Activated naive CD8-positive, alpha-beta T cell treated with anti-CD3 and anti-CD28 coated beads, Interleukin-2, amount 10 ng/mL, durations not matched to agents 7 days and 5 days (primary cell): Measurements from ENCODE around the gene IQSEC3. TPM values are rescaled to one million over a fixed set of nuclear protein-coding genes. Genes with fewer than 3 reads are reported as not detected.
"Not testable (repeated sequence)": the region's sequence is repeated elsewhere in the genome, so short reads cannot be mapped to it uniquely, and the experiment has no call there.

Experiments
- ATAC-seq: fragments of 150-1000 bp; cut with Tn5 transposase; one replicate; pipeline ENCODE4 v1.10.0; 2021; ENCODE audit warnings: low read depth, moderate library complexity
- POLR2A ChIA-PET: fragments of 350-600 bp; sonication (Branson Sonifier 250); formaldehyde crosslinking; loops from one replicate; lab custom pipeline; 2021; ENCODE audit warnings: antibody characterized with exemption; lab: Charles Lee
- DNase-seq: peaks from one replicate; pipeline ENCODE4 v3.0.0; 2021
- H3K27ac Mint-ChIP-seq: one replicate; pipeline ENCODE4 v1.8.0; 2022; ENCODE audit warnings: mild to moderate bottlenecking, mixed read lengths
- H3K27me3 Mint-ChIP-seq: one replicate; pipeline ENCODE4 v1.8.0; 2022; ENCODE audit warnings: mild to moderate bottlenecking, moderate library complexity, mixed read lengths
- H3K36me3 Mint-ChIP-seq: one replicate; pipeline ENCODE4 v1.8.0; 2021; ENCODE audit warnings: mild to moderate bottlenecking, mixed read lengths
- H3K4me1 Mint-ChIP-seq: one replicate; pipeline ENCODE4 v1.8.0; 2021; ENCODE audit warnings: mixed read lengths
- H3K4me3 Mint-ChIP-seq: one replicate; pipeline ENCODE4 v1.8.0; 2022; ENCODE audit warnings: mild to moderate bottlenecking, moderate library complexity, mixed read lengths
- H3K9me3 Mint-ChIP-seq: one replicate; pipeline ENCODE4 v1.8.0; 2021; ENCODE audit warnings: mixed read lengths
- total RNA-seq, 2 experiments: library from RNA; stranded (reverse); gene quantifications; one replicate each; pipeline ENCODE4 v1.2.3, GENCODE V29; 2021

Gene IQSEC3
- total RNA-seq, 2 experiments from 2014 or later: 7.3 to 8.0 TPM

- DNase-seq, H3K36me3 Mint-ChIP-seq, H3K4me3 Mint-ChIP-seq, POLR2A ChIA-PET, H3K27ac Mint-ChIP-seq, H3K9me3 Mint-ChIP-seq, H3K4me1 Mint-ChIP-seq, H3K27me3 Mint-ChIP-seq, ATAC-seq: not testable (repeated sequence)
Observed at GRCh38 chr12:133616-134232, 67.2 kb downstream of the IQSEC3 start.

- POLR2A ChIA-PET: no interaction called here
- H3K9me3 Mint-ChIP-seq: no peaks in the 10 kb centered on the region
- no peak overlapping the region for H3K4me3 Mint-ChIP-seq
- peaks cover 9% of the 10 kb centered on the region for H3K4me1 Mint-ChIP-seq
- DNase-seq (no peak), ATAC-seq (no peak)
- peaks cover 9% of the 10 kb centered on the region for H3K27me3 Mint-ChIP-seq
- H3K36me3 Mint-ChIP-seq: peaks cover 2% of the 10 kb centered on the region
- H3K27ac Mint-ChIP-seq: no peak overlapping the region
Observed at GRCh38 chr12:135138-135537, 68.6 kb downstream of the IQSEC3 start.

DNA sequence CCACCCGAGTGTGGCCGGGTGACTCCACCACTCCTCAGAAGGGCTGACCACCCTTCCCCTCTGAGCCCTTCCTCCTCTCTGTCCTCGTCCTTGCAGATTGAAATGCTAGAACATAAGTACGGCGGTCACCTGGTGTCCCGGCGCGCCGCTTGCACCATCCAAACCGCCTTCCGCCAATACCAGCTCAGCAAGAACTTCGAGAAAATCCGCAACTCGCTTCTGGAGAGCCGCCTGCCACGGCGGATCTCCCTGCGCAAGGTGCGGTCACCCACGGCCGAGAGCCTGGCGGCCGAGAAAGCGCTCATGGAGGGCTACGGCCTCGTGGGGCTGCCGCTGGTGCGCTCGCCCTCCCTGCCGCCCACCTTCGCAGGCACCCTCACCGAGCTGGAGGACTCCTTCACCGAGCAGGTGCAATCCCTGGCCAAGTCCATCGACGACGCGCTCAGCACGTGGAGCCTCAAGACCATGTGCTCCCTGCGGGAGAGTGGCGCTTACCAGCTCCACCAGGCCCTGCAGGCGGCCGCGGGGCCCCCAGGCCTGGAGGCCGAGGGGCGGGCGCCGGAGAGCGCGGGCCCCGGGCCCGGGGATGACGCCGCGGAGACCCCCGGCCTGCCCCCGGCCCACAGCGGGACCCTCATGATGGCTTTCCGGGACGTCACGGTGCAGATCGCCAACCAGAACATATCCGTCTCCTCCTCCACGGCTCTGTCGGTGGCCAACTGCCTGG, 71.8 kb downstream of the IQSEC3 start:
- peaks cover 10% of the 10 kb centered on the region for H3K27me3 Mint-ChIP-seq
- DNase-seq (no peak), ATAC-seq (no peak)
- peaks cover 2% of the 10 kb centered on the region for H3K36me3 Mint-ChIP-seq
- POLR2A ChIA-PET: no interaction called here
- peak overlapping the region; percentile 68 for H3K27ac Mint-ChIP-seq
- peaks cover 15% of the 10 kb centered on the region for H3K4me1 Mint-ChIP-seq
- no peaks in the 10 kb centered on the region for H3K9me3 Mint-ChIP-seq
- peak overlapping the region; percentile 82 for H3K4me3 Mint-ChIP-seq

DNA sequence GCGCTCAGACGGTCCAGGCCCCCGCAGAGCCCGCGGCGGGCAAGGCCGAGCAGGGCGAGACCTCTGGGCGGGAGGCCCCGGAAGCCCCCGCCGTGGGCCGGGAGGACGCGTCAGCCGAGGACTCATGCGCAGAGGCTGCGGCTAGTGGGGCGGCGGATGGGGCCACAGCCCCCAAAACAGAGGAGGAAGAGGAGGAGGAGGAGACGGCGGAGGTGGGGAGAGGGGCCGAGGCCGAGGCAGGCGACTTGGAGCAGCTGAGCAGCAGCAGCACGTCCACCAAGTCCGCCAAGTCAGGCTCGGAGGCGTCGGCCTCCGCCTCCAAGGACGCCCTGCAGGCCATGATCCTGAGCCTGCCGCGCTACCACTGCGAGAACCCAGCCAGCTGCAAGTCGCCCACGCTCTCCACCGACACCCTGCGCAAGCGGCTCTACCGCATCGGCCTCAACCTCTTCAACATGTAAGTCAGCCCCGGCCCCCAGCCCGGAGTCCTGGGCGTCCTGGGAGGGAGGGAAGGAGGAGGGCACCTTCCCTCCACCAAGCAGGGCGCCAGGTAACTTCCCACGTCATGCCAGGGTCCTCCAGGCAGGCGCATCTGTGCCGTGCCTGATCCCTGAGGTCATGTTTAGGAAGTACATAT, 72.4 kb downstream of the IQSEC3 start:
- DNase-seq: peak; percentile 55
- peaks cover 10% of the 10 kb centered on the region for H3K27me3 Mint-ChIP-seq
- H3K27ac Mint-ChIP-seq: peak overlapping the region; percentile 75

GRCh38 chr12:139585-139984, 73.0 kb downstream of the IQSEC3 start:
- peak overlapping the region; percentile 82 for H3K4me3 Mint-ChIP-seq
- peaks cover 2% of the 10 kb centered on the region for H3K36me3 Mint-ChIP-seq
- POLR2A ChIA-PET: no interaction called here
- H3K27ac Mint-ChIP-seq: peak overlapping the region; percentile 75
- ATAC-seq (no peak), DNase-seq (no peak)
- no peaks in the 10 kb centered on the region for H3K9me3 Mint-ChIP-seq
- peaks cover 18% of the 10 kb centered on the region for H3K4me1 Mint-ChIP-seq
- peaks cover 10% of the 10 kb centered on the region for H3K27me3 Mint-ChIP-seq

More for the DNA sequence above, 72.4 kb downstream of the IQSEC3 start:
- POLR2A ChIA-PET: no interaction called here
- Mint-ChIP-seq H3K4me1 (peaks cover 15% of the 10 kb centered on the region), H3K9me3 (no peaks in the 10 kb centered on the region), H3K4me3 (peak overlapping the region; percentile 82), H3K36me3 (peaks cover 2% of the 10 kb centered on the region)
- ATAC-seq: peak; percentile 74

DNA sequence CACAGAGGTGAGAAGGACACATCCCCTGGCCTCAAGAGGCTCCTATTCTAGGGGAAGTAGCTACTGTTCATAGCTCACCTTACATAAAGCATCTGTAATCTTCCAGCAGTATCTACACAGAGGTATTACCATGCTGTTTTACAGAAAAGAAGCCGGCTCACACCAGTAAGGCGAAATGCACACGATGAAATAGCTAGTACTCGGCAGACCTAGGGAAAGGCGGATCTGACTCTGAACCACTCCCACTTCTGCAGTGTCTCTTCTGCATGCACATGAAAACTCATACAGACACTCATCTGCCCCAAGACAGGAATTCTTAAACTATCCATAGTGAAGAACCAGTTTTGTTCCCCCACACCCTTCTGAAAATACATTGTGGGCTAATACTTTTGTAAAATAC, 73.6 kb downstream of the IQSEC3 start:
- peaks cover 10% of the 10 kb centered on the region for H3K27me3 Mint-ChIP-seq
- POLR2A ChIA-PET: no interaction called here
- peak overlapping the region; percentile 82 for H3K4me3 Mint-ChIP-seq
- ATAC-seq (no peak), DNase-seq (no peak)
- H3K27ac Mint-ChIP-seq: no peak overlapping the region
- peaks cover 21% of the 10 kb centered on the region for H3K4me1 Mint-ChIP-seq
- H3K36me3 Mint-ChIP-seq: peaks cover 2% of the 10 kb centered on the region
- no peaks in the 10 kb centered on the region for H3K9me3 Mint-ChIP-seq

DNA sequence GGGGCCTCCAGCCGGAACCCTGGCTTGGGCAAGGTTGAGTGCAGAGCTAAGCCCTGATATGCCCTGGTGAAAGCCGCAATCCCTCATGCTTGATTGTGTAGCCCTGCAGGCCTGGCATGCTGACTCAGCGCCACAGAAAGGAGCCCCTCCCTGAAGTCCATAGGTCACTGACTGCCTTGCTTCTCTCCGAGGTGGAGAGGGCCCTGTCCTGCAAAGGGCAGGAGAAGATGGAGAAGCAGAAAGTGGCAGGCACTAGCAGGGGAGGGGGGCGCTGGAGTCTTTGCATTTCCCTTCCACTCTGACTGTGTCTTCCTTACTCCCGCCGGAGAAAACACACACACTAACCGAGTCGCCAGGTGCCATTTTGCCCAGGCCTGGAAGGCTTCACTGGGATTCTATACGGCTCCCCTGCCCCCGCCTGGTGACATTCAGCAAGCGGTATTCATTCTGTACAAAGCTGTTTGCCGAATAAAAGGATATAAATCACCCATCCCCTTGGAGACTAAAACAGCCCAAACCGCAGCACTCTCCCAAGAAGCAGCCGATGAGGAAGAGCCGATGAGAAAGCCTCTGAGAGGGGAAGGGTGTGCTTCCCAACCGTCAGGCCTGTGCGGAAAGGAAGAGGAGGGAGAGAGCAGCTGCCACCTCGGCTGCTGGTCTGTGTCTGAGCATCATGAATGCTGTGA, 77.5 kb downstream of the IQSEC3 start:
- ATAC-seq: no peak
- H3K27me3 Mint-ChIP-seq: peaks cover 7% of the 10 kb centered on the region
- H3K4me3 Mint-ChIP-seq: no peak overlapping the region
- H3K4me1 Mint-ChIP-seq: peaks cover 20% of the 10 kb centered on the region
- H3K27ac Mint-ChIP-seq: no peak overlapping the region
- POLR2A ChIA-PET: no interaction called here
- DNase-seq: no peak
- H3K9me3 Mint-ChIP-seq: no peaks in the 10 kb centered on the region
- H3K36me3 Mint-ChIP-seq: peaks cover 2% of the 10 kb centered on the region

- Mint-ChIP-seq H3K9me3 (no peaks in the 10 kb centered on the region), H3K36me3 (no peaks in the 10 kb centered on the region), H3K27ac (peak overlapping the region; percentile 60), H3K4me1 (peaks cover 15% of the 10 kb centered on the region), H3K4me3 (no peak overlapping the region), H3K27me3 (peaks cover 2% of the 10 kb centered on the region)
- DNase-seq (no peak), ATAC-seq (no peak)
- POLR2A ChIA-PET: no interaction called here
Observed at GRCh38 chr12:144650-145284, 78.2 kb downstream of the IQSEC3 start.

DNA sequence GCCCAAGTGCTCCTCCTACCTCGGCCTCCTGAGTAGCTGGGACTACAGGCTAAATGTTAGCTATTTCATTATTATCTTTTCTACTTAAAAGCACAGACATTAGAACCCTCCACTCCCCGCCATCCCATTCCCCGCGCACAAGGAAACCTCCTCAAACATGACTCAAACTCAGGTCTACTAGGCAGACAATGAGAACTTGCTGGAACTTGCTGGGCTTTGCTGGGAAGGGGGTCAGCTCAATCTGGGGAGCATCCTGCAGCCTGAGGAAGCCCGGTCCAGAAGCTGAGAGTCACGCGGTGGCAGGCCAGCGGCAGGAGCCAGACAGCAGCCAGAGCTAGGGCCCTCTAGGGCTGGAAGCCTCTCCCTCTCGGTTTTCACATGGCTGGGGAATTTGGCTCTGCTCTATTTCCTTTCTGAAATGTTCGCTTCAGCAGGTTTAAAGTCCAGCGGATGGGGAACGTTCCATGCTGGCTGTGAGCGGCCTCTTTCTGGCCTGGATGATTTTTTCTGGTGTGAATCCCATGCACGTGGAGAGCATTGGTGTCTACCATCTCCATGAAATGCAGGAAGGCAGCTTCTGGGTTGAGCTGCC, 78.9 kb downstream of the IQSEC3 start:
- H3K27ac Mint-ChIP-seq: peak overlapping the region; percentile 60
- no peak for ATAC-seq

GRCh38 chr12:147242-147641, 80.7 kb downstream of the IQSEC3 start:
- Mint-ChIP-seq H3K27me3 (peaks cover 2% of the 10 kb centered on the region), H3K9me3 (no peaks in the 10 kb centered on the region), H3K4me3 (no peak overlapping the region), H3K4me1 (peaks cover 6% of the 10 kb centered on the region), H3K27ac (no peak overlapping the region), H3K36me3 (no peaks in the 10 kb centered on the region)
- POLR2A ChIA-PET: interaction anchor here (1.0 kb wide), 1 partner anchor 69 kb away, joined by 3 read pairs; no protein-coding TSS in a partner anchor
- ATAC-seq (no peak), DNase-seq (no peak)

More for the DNA sequence above, 78.9 kb downstream of the IQSEC3 start:
- DNase-seq: no peak
- POLR2A ChIA-PET: no interaction called here
- peaks cover 10% of the 10 kb centered on the region for H3K4me1 Mint-ChIP-seq
- no peak overlapping the region for H3K4me3 Mint-ChIP-seq
- no peaks in the 10 kb centered on the region for H3K9me3 Mint-ChIP-seq
- peaks cover 2% of the 10 kb centered on the region for H3K27me3 Mint-ChIP-seq
- H3K36me3 Mint-ChIP-seq: no peaks in the 10 kb centered on the region

DNA sequence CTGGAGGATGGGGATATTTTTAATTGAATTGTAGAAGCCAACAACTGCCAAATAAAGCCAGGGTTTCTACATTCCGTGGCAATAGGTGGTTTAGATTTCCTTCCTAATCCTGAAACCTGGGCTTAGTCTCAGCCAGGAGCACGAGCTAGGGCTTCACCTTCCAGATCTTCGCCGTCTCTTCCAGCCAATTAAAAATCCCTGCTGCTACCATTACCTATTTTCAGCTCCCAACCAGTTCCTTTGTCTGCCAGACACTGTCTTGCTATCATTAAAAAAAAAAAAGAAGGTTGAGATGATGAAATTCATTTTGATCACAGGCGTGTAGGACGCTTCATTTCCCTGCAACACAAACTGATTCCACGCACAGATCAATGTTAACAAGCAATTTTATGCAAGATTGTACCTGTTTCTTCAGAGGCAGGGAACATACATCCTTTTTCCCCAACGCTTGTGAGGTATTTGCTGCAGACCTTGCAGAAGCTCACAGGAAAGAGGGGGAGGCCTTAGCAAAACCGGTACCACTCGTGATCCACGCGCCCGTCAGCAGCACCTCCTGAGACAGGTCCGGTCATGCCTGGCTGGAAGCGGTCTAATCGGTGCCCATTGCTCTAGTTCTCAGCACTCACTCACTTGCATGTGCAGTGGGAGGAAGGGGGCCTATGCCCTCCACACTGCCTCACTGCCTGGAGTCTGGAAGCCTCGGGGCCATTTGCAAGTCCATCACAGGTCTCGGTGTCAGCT, 82.3 kb downstream of the IQSEC3 start:
- no peaks in the 10 kb centered on the region for H3K27me3 Mint-ChIP-seq
- POLR2A ChIA-PET: no interaction called here
- H3K4me1 Mint-ChIP-seq: peaks cover 15% of the 10 kb centered on the region

GRCh38 chr12:151579-151978, 85.0 kb downstream of the IQSEC3 start:
- POLR2A ChIA-PET: no interaction called here

More for the DNA sequence above, 82.3 kb downstream of the IQSEC3 start:
- Mint-ChIP-seq H3K27ac (no peak overlapping the region), H3K4me3 (no peak overlapping the region), H3K36me3 (no peaks in the 10 kb centered on the region), H3K9me3 (no peaks in the 10 kb centered on the region)
- ATAC-seq: no peak
- DNase-seq: no peak

More at GRCh38 chr12:151579-151978, 85.0 kb downstream of the IQSEC3 start:
- peaks cover 8% of the 10 kb centered on the region for H3K4me1 Mint-ChIP-seq
- ATAC-seq: no peak
- no peak overlapping the region for H3K27ac Mint-ChIP-seq
- no peaks in the 10 kb centered on the region for H3K27me3 Mint-ChIP-seq
- no peak for DNase-seq
- H3K4me3 Mint-ChIP-seq: no peak overlapping the region
- H3K9me3 Mint-ChIP-seq: no peaks in the 10 kb centered on the region
- H3K36me3 Mint-ChIP-seq: no peaks in the 10 kb centered on the region
